GM12892 (cell line): ENCODE results near the gene PLA2G6.

ENCODE experiments used
- POLR2A ChIP-seq: IDR thresholded peaks from 2 replicates; pipeline ENCODE4 v1.6.1; 2011; ENCODE audit warnings: low read depth, low read length, control low read depth
- POLR2AphosphoS5 ChIP-seq: IDR thresholded peaks from 2 replicates; pipeline ENCODE4 v1.6.1; 2011; ENCODE audit warnings: low read depth, low read length, control low read depth

- TF ChIP-seq POLR2A (no peak), POLR2AphosphoS5 (no peak)
These were observed 69.7 kb downstream of the PLA2G6 start for GRCh38 chr22:38111925-38112355.
